Kidney (tissue), 14 donors: ENCODE data around the gene RASAL3. TPM values are rescaled to one million over a fixed set of nuclear protein-coding genes. Genes with fewer than 3 reads are reported as not detected.

ENCODE experiments used
- DNase-seq, 5 donors: peaks; one replicate each; pipeline ENCODE4 v3.0.0-alpha.2; 2013 to 2020
- FAIRE-seq: peaks from 2 replicates; lab custom pipeline; 2012; peaks lifted over from hg19 to GRCh38; lab: Jason Lieb, UNC
- H3K27ac ChIP-seq, 2 donors: one replicate each; pipeline ENCODE4 v1.7.0; 2013; ENCODE audit warnings: low read depth in 2 of 2, low read length in 2 of 2, inconsistent platforms in 1 of 2
- H3K27me3 ChIP-seq: one replicate; pipeline ENCODE4 v1.7.1; 2013; ENCODE audit warnings: low read length, inconsistent platforms; ENCODE audit not compliant: control insufficient read depth, insufficient read depth
- H3K36me3 ChIP-seq, 3 donors: one replicate each; pipeline versions ENCODE4 v1.7.0 to v1.7.1; 2013; ENCODE audit warnings: low read length in 3 of 3, control low read depth in 1 of 3, inconsistent platforms in 1 of 3; ENCODE audit not compliant: insufficient read depth in 3 of 3, control insufficient read depth in 2 of 3
- H3K4me1 ChIP-seq, 3 donors: one replicate each; pipeline versions ENCODE4 v1.7.0 to v1.7.1; 2013; ENCODE audit warnings: low read length in 3 of 3, inconsistent platforms in 1 of 3, low read depth in 1 of 3; ENCODE audit not compliant: control insufficient read depth in 2 of 3, insufficient read depth in 2 of 3
- H3K4me3 ChIP-seq, 3 donors: one replicate each; pipeline versions ENCODE4 v1.7.0 to v1.8.1; 2013; ENCODE audit warnings: low read length in 3 of 3, control low read depth in 1 of 3, inconsistent platforms in 1 of 3
- H3K9ac ChIP-seq, 3 donors: one replicate each; pipeline versions ENCODE4 v1.7.0 to v1.7.1; 2013; ENCODE audit warnings: low read length in 3 of 3, control low read depth in 1 of 3, inconsistent platforms in 1 of 3
- H3K9me3 ChIP-seq, 3 donors: one replicate each; pipeline versions ENCODE4 v1.7.0 to v1.7.1; 2013; ENCODE audit warnings: low read length in 3 of 3, control low read depth in 1 of 3, inconsistent platforms in 1 of 3; ENCODE audit not compliant: control insufficient read depth in 2 of 3, insufficient read depth in 1 of 3
- intact Hi-C: fragments of 100-400 bp; cut with DNase I; formaldehyde crosslinking; loops from one replicate; pipeline ENCODE4 v1.11.1; 2022
- polyA plus RNA-seq: library from polyadenylated mRNA; stranded (reverse); fragments of 350-450 nt; fragmentation: Illumina TruSeq; extraction: RNeasy Lipid Tissue Mini Kit (QIAGEN cat#74804); gene quantifications from one replicate; pipeline ENCODE4 v1.2.3, GENCODE V29; 2014; ENCODE audit warnings: low read depth, low replicate concordance; ENCODE audit not compliant: insufficient read depth
- total RNA-seq: library from RNA; stranded (reverse); fragmentation: NEBNext Ultra II Directional; extraction: Animal tissue kit (Norgen Biotek cat#: 25700); gene quantifications from one replicate; pipeline ENCODE4 v1.2.1, GENCODE V29; 2021
- TF ChIP-seq, protein P1 (sequence below): IDR thresholded peaks from 3 replicates; pipeline ENCODE4 v1.5.1; 2012; ENCODE audit warnings: mild to moderate bottlenecking, moderate library complexity, borderline replicate concordance; ENCODE audit not compliant: insufficient read depth; ENCODE audit errors: extremely low read depth
- donor health status: control.
- donor health status: control.
- donor health status: control.
- donor health status: control.
- donor health status: control.
- donor health status: DM: yes; HTN: yes; CAD: no.
- donor health status: Normal renal cell carcinoma (clear cell type).

RASAL3 gene
- total and polyA plus RNA-seq, 2 donors from 2014 or later = 1.5 to 12.1 TPM

DNA sequence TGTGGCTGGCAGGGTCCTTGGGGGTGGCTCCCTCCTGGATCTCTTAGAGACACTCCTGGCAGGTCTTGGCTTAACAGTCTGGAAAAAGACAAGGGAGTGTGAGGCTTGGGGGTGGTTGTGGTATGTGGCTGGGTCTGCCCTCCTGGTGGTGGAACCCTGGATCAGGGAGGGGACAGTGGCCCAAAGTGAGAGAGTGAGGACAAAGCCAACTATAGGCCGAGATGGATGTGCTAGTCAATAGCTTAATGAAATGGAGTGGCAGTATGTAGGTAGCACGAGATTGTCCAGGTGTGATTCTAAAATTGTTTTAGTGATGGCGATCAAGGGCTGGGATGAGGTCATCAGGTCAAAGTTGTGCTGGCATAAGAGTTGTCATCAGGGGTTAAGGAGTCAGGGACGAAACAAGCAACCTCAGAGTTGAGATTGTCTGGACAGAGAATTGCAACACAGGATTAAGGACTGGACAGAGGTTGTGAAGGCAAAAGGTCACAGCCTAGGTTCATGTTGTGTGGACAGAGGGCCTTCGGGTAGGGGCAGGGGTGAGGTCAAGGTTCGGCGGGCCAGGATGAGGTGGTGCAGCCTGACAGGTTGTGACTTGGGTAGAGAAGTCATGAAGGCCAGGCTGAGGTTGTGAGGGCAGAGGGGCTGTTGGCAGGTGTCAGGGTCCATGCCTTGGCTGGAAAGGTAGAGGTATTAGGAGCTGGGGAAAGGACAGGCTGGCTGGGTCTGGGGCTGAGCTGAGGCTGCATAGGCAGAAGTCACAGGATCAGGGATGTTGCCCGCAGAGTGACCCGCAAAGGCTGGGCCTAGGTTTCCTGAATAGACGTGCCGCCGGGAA, 4.5 kb upstream of the RASAL3 start:
- Histone ChIP-seq H3K36me3 (no peaks in the 10 kb centered on the region), H3K4me1 (peaks cover 0 to 4% (median 0%) of the 10 kb centered on the region in 3 donors), H3K4me3 (no peak overlapping the region), H3K9ac (no peak overlapping the region), H3K9me3 (no peaks in the 10 kb centered on the region), H3K27ac (no peak overlapping the region), H3K27me3 (peaks cover 6% of the 10 kb centered on the region)
- TF ChIP-seq, protein P1, sequence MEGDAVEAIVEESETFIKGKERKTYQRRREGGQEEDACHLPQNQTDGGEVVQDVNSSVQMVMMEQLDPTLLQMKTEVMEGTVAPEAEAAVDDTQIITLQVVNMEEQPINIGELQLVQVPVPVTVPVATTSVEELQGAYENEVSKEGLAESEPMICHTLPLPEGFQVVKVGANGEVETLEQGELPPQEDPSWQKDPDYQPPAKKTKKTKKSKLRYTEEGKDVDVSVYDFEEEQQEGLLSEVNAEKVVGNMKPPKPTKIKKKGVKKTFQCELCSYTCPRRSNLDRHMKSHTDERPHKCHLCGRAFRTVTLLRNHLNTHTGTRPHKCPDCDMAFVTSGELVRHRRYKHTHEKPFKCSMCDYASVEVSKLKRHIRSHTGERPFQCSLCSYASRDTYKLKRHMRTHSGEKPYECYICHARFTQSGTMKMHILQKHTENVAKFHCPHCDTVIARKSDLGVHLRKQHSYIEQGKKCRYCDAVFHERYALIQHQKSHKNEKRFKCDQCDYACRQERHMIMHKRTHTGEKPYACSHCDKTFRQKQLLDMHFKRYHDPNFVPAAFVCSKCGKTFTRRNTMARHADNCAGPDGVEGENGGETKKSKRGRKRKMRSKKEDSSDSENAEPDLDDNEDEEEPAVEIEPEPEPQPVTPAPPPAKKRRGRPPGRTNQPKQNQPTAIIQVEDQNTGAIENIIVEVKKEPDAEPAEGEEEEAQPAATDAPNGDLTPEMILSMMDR = no peak
- no peak for DNase-seq
- FAIRE-seq = no peak
- intact Hi-C loops = no loop called here

DNA sequence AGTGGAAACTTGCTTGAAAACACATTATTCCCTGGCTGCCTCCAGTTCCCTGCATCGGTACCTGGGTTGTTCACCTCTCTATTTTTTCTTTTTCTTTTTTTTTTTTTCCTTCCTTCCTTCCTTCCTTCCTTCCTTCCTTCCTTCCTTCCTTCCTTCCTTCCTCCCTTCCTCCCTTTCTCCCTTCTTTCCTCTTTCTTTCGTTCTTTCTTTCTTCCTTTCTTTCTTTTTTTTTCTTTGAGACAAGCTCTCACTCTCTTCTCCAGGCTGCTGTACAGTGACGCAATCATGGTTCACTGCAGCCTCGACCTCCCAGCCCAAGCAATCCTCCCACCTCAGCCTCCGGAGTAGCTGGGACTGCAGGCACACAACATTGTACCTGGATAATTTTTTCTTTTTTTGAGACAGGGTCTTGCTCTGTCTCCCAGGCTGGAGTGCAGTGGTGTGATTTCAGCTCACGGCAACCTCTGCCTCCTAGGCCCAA, 3.4 kb upstream of the RASAL3 start:
- intact Hi-C loops = no loop called here
- peak in 1 of 5 donors; percentile 23 for DNase-seq
- TF ChIP-seq, protein P1 = no peak
- peaks cover 0 to 4% (median 0%) of the 10 kb centered on the region in 3 donors for H3K4me1 ChIP-seq
- no peaks in the 10 kb centered on the region for H3K9me3 ChIP-seq
- H3K27ac ChIP-seq = no peak overlapping the region
- H3K36me3 ChIP-seq = no peaks in the 10 kb centered on the region
- H3K27me3 ChIP-seq = peaks cover 6% of the 10 kb centered on the region
- no peak overlapping the region for H3K4me3 ChIP-seq
- no peak overlapping the region for H3K9ac ChIP-seq
- FAIRE-seq = no peak

DNA sequence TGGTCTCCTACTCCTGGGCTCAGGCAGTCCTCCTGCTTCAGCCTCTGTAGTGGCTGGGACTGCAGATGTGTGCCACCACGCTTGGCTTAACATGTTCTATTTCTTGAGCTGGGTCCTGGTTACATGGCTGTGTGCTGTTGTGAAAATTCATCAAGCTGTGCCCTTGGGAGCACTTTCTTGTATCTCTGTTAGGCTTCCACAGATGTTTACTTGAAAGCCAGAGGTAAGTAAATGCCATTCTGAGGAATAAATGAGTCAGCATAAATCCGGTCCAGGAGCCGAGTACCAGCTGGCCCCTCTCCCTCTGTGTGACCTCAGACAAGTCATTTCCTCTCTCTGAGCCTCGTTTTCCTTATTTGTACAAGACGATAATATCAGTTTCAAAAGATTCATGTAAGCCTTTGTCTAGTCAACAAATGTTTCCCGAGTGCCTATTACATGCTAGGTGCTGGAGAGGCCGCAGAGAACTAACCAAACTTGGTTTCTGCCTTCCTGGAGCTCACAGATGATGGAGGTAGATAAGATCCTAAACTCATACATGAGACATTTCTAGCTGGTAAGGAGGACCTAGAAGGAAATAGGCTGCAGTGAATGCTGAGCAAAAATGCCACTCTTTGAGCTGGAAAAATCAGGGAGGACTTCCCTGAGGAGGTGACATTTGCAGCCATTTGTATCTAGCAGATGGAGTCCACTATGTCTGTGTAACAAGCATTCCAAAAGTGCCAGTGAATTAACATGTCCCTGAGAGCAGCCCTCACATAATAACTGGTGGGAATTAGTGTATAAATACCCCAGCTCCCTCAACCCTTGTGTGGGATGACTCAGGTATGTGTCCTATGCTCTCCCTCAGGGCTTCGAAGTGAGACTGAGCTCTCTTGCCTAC, 2.7 kb upstream of the RASAL3 start:
- H3K4me1 ChIP-seq = peaks cover 0 to 4% (median 0%) of the 10 kb centered on the region in 3 donors
- no peak overlapping the region for H3K4me3 ChIP-seq
- TF ChIP-seq, protein P1 = no peak
- H3K27me3 ChIP-seq = peaks cover 6% of the 10 kb centered on the region
- intact Hi-C loops = no loop called here
- no peaks in the 10 kb centered on the region for H3K36me3 ChIP-seq
- no peak overlapping the region for H3K9ac ChIP-seq
- FAIRE-seq (no peak), DNase-seq (peak in 1 of 5 donors; percentile 29)
- H3K27ac ChIP-seq = no peak overlapping the region
- H3K9me3 ChIP-seq = no peaks in the 10 kb centered on the region
